Caki2 (cell line): Measurements from ENCODE around the gene NOBOX. TPM values are rescaled to one million over a fixed set of nuclear protein-coding genes. Genes with fewer than 3 reads are reported as not detected.
"Not testable (repeated sequence)": the region's sequence is repeated elsewhere in the genome, so short reads cannot be mapped to it uniquely, and the experiment has no call there.

Experiments
- DNase-seq: peaks from one replicate; pipeline ENCODE4 v3.0.0-alpha.2; 2015; ENCODE audit warnings: low read depth
- in situ Hi-C: cut with HindIII; loops from 2 replicates; pipeline ENCODE4 v1.10.0; 2016; ENCODE audit warnings: low sequenced_read_pairs, low pct_unique_long_range_greater_than_20kb, mixed read lengths
- total RNA-seq: library from RNA; depleted of rRNA; stranded (reverse); fragments of >200 nt; shearing (Covaris generic); gene quantifications from 2 replicates; pipeline ENCODE4 v1.2.3, GENCODE V29; 2014; ENCODE audit warnings: low replicate concordance; rRNA removed

Gene NOBOX
- total RNA-seq = not detected in 2 replicates

GRCh38 chr7:144403649-144404061 is at the start of gene NOBOX:
NOBOX (minus strand) TSS chr7:144403693.
- in situ Hi-C loops = no loop called here
- no peak for DNase-seq

- in situ Hi-C loops = no loop called here
Observed at GRCh38 chr7:144452064-144452463, 48.6 kb upstream of the NOBOX start.

GRCh38 chr7:144445590-144445989 is 42.1 kb upstream of the NOBOX start:
- in situ Hi-C loops = no loop called here
- no peak for DNase-seq

More at GRCh38 chr7:144452064-144452463, 48.6 kb upstream of the NOBOX start:
- DNase-seq = no peak

- in situ Hi-C loops = no loop called here
- no peak for DNase-seq
Observed at GRCh38 chr7:144439717-144440205, 36.3 kb upstream of the NOBOX start.

- in situ Hi-C loops = no loop called here
- DNase-seq = no peak
Observed at GRCh38 chr7:144438759-144439158, 35.3 kb upstream of the NOBOX start.

- in situ Hi-C loops = no loop called here
- DNase-seq = peak; percentile 33
Observed at GRCh38 chr7:144437370-144438191, 34.1 kb upstream of the NOBOX start.

- DNase-seq = no peak
- in situ Hi-C loops = no loop called here
Observed at GRCh38 chr7:144436500-144436899, 33.0 kb upstream of the NOBOX start.

- in situ Hi-C loops = no loop called here
- no peak for DNase-seq
Observed at GRCh38 chr7:144428431-144428830, 24.9 kb upstream of the NOBOX start.

GRCh38 chr7:144427539-144427938 is 24.0 kb upstream of the NOBOX start:
- in situ Hi-C loops = not testable (repeated sequence)

GRCh38 chr7:144418931-144419330 is 15.4 kb upstream of the NOBOX start:
- DNase-seq, in situ Hi-C loops: not testable (repeated sequence)

More at GRCh38 chr7:144427539-144427938, 24.0 kb upstream of the NOBOX start:
- not testable (repeated sequence) for DNase-seq

- DNase-seq = no peak
- in situ Hi-C loops = no loop called here
Observed at GRCh38 chr7:144416341-144416740, 12.8 kb upstream of the NOBOX start.

- in situ Hi-C loops = no loop called here
- DNase-seq = no peak
Observed at GRCh38 chr7:144415858-144416257, 12.4 kb upstream of the NOBOX start.

GRCh38 chr7:144414815-144415214 is 11.3 kb upstream of the NOBOX start:
- in situ Hi-C loops = no loop called here
- no peak for DNase-seq

- in situ Hi-C loops = no loop called here
Observed at GRCh38 chr7:144410441-144410840, 6.9 kb upstream of the NOBOX start.

GRCh38 chr7:144408121-144408520 is 4.6 kb upstream of the NOBOX start:
- DNase-seq = no peak
- in situ Hi-C loops = no loop called here

More at GRCh38 chr7:144410441-144410840, 6.9 kb upstream of the NOBOX start:
- no peak for DNase-seq

- DNase-seq = no peak
- in situ Hi-C loops = no loop called here
Observed at GRCh38 chr7:144407266-144407931, 3.9 kb upstream of the NOBOX start.

GRCh38 chr7:144404946-144405345 is 1.5 kb upstream of the NOBOX start:
- in situ Hi-C loops = no loop called here
- no peak for DNase-seq

- in situ Hi-C loops = no loop called here
- no peak for DNase-seq
Observed at GRCh38 chr7:144403102-144403501, 391 bp downstream of the NOBOX start.

- no peak for DNase-seq
- in situ Hi-C loops = no loop called here
Observed at GRCh38 chr7:144401490-144401889, 2.0 kb downstream of the NOBOX start.
